HepG2 (cell line): ENCODE measurements around the gene ZNRF3. TPM values are rescaled to one million over a fixed set of nuclear protein-coding genes. Genes with fewer than 3 reads are reported as not detected.
A peak's percentile ranks its signal among the peaks of the same experiment; 100 is the strongest.

Source experiments
- ARNT2 ChIP-seq: sonication (generic); formaldehyde crosslinking; IDR thresholded peaks from 2 replicates; pipeline ENCODE4 v1.8.0; 2022; ENCODE audit warnings: mild to moderate bottlenecking, low read depth, missing genetic modification reagents, moderate library complexity
- CC2D1A ChIP-seq: sonication (generic); formaldehyde crosslinking; IDR thresholded peaks from 2 replicates; pipeline ENCODE4 v1.8.1; 2023; ENCODE audit warnings: mild to moderate bottlenecking, missing genetic modification reagents
- DNMT3B ChIP-seq: conservative IDR thresholded peaks from 2 replicates; pipeline ENCODE4 v1.6.1; 2016; ENCODE audit warnings: missing biosample characterization, control low read depth
- GABPA ChIP-seq, 2 experiments: IDR thresholded peaks; 2 replicates each; pipeline ENCODE4 v1.6.1; 2011 to 2016; ENCODE audit warnings: low read depth in 2 of 2, low read length in 1 of 2, missing biosample characterization in 1 of 2, missing genetic modification characterization in 1 of 2
- HDAC2 ChIP-seq: sonication (generic); formaldehyde crosslinking; IDR thresholded peaks from 2 replicates; pipeline ENCODE4 v1.4.0; 2020; ENCODE audit warnings: missing genetic modification reagents
- IKZF4 ChIP-seq: sonication (generic); formaldehyde crosslinking; IDR thresholded peaks from 2 replicates; pipeline ENCODE4 v1.5.1; 2020; ENCODE audit warnings: borderline replicate concordance, mild to moderate bottlenecking, low read depth, missing genetic modification reagents; ENCODE audit errors: not compliant biosample characterization
- KDM5B ChIP-seq: sonication (generic); formaldehyde crosslinking; IDR thresholded peaks from 2 replicates; pipeline ENCODE4 v1.4.0; 2020; ENCODE audit warnings: missing genetic modification reagents, mild to moderate bottlenecking, borderline replicate concordance
- KMT2B ChIP-seq: IDR thresholded peaks from 2 replicates; pipeline ENCODE4 v1.6.1; 2016; ENCODE audit warnings: missing genetic modification reagents, missing compliant biosample characterization
- PCBP1 ChIP-seq: fragments of 200-400 bp; formaldehyde crosslinking; IDR thresholded peaks from 2 replicates; pipeline ENCODE4 v1.6.1; 2017; ENCODE audit warnings: mild to moderate bottlenecking, low read depth, low read length, borderline replicate concordance
- RELA ChIP-seq: sonication (generic); formaldehyde crosslinking; IDR thresholded peaks from 2 replicates; pipeline ENCODE4 v1.4.0; 2020; ENCODE audit warnings: missing genetic modification reagents
- RXRA ChIP-seq: sonication (generic); formaldehyde crosslinking; IDR thresholded peaks from 2 replicates; pipeline ENCODE4 v1.5.1; 2020; ENCODE audit warnings: missing genetic modification reagents
- SMAD1 ChIP-seq: sonication (generic); formaldehyde crosslinking; IDR thresholded peaks from 2 replicates; pipeline ENCODE4 v1.4.0; 2020; ENCODE audit warnings: missing genetic modification reagents, low read depth, mild to moderate bottlenecking, borderline replicate concordance
- TBX2 ChIP-seq: sonication (generic); formaldehyde crosslinking; IDR thresholded peaks from 2 replicates; pipeline ENCODE4 v1.5.0; 2020; ENCODE audit warnings: missing genetic modification reagents, mild to moderate bottlenecking, borderline replicate concordance
- ZBTB20 ChIP-seq: sonication (generic); formaldehyde crosslinking; IDR thresholded peaks from 2 replicates; pipeline ENCODE4 v1.8.1; 2023; ENCODE audit warnings: missing genetic modification reagents, low read depth, mild to moderate bottlenecking, borderline replicate concordance
- ZKSCAN1 ChIP-seq: fragments of 150-350 bp; IDR thresholded peaks from 2 replicates; pipeline ENCODE4 v1.6.1; 2014; ENCODE audit warnings: low read length
- ZMYM4 ChIP-seq: sonication (generic); formaldehyde crosslinking; IDR thresholded peaks from 2 replicates; pipeline ENCODE4 v1.8.1; 2023; ENCODE audit warnings: mild to moderate bottlenecking, missing genetic modification reagents
- ZNF382 ChIP-seq: sonication (generic); formaldehyde crosslinking; IDR thresholded peaks from 2 replicates; pipeline ENCODE4 v1.5.0; 2020; ENCODE audit warnings: missing genetic modification reagents, mild to moderate bottlenecking, borderline replicate concordance
- ZNF496 ChIP-seq: sonication (generic); formaldehyde crosslinking; IDR thresholded peaks from 2 replicates; pipeline ENCODE4 v1.8.1; 2023; ENCODE audit warnings: mild to moderate bottlenecking, moderate library complexity, missing genetic modification reagents; ENCODE audit not compliant: insufficient replicate concordance
- ZNF747 ChIP-seq: sonication (generic); formaldehyde crosslinking; IDR thresholded peaks from 2 replicates; pipeline ENCODE4 v1.8.1; 2023; ENCODE audit warnings: missing genetic modification reagents, mild to moderate bottlenecking, borderline replicate concordance
- ZNF792 ChIP-seq: IDR thresholded peaks from 2 replicates; pipeline ENCODE4 v1.6.1; 2016
- ZNF816 ChIP-seq: sonication (generic); formaldehyde crosslinking; IDR thresholded peaks from 2 replicates; pipeline ENCODE4 v1.8.0; 2022; ENCODE audit warnings: missing genetic modification reagents, mild to moderate bottlenecking, borderline replicate concordance
- ZNF850 ChIP-seq: sonication (generic); formaldehyde crosslinking; conservative IDR thresholded peaks from 2 replicates; pipeline ENCODE4 v1.9.0; 2021; ENCODE audit warnings: mild to moderate bottlenecking, missing genetic modification reagents
- ZSCAN31 ChIP-seq: sonication (generic); formaldehyde crosslinking; IDR thresholded peaks from 2 replicates; pipeline ENCODE4 v1.5.0; 2020; ENCODE audit warnings: low read depth, mild to moderate bottlenecking, missing genetic modification reagents
- polyA plus RNA-seq, 8 experiments: library from polyadenylated mRNA; depleted of rRNA in 3 of 8; stranded (reverse) in 7 of 8; unstranded in 1 of 8; fragments of >200 nt; fragmentation: Illumina TruSeq in 4 of 8; extraction: Trizol in 4 of 8; gene quantifications; 2 replicates each; pipeline versions ENCODE4 v1.2.1 to v1.2.3, GENCODE V29; 2011 to 2016; ENCODE audit warnings: low read depth in 4 of 8, missing spikeins in 1 of 8, mixed read lengths in 1 of 8; ENCODE audit not compliant: insufficient read depth in 1 of 8
- total RNA-seq, 5 experiments: library from RNA; depleted of rRNA; stranded (reverse); fragments of >200 nt; fragmentation: Illumina TruSeq; extraction: Trizol; gene quantifications; 2 replicates each; pipeline ENCODE4 v1.2.3, GENCODE V29; 2016; ENCODE audit warnings: low read depth in 1 of 5
- TF ChIP-seq, protein P1 (sequence below): IDR thresholded peaks from 2 replicates; pipeline ENCODE4 v1.6.1; 2016; ENCODE audit warnings: low read depth, borderline replicate concordance
- TF ChIP-seq, protein P2 (sequence below): sonication (generic); formaldehyde crosslinking; IDR thresholded peaks from 2 replicates; pipeline ENCODE4 v1.5.0; 2020; ENCODE audit warnings: mild to moderate bottlenecking, missing genetic modification reagents, borderline replicate concordance
- TF ChIP-seq, protein P3 (sequence below): IDR thresholded peaks from 2 replicates; pipeline ENCODE4 v1.6.1; 2016; ENCODE audit warnings: low read depth

ZNRF3 gene
- total and polyA plus RNA-seq, 2 of the 13 experiments (the other 11 are each of a cell fraction or from before 2014, with no cell fraction given) = 20.3 to 36.7 TPM

DNA sequence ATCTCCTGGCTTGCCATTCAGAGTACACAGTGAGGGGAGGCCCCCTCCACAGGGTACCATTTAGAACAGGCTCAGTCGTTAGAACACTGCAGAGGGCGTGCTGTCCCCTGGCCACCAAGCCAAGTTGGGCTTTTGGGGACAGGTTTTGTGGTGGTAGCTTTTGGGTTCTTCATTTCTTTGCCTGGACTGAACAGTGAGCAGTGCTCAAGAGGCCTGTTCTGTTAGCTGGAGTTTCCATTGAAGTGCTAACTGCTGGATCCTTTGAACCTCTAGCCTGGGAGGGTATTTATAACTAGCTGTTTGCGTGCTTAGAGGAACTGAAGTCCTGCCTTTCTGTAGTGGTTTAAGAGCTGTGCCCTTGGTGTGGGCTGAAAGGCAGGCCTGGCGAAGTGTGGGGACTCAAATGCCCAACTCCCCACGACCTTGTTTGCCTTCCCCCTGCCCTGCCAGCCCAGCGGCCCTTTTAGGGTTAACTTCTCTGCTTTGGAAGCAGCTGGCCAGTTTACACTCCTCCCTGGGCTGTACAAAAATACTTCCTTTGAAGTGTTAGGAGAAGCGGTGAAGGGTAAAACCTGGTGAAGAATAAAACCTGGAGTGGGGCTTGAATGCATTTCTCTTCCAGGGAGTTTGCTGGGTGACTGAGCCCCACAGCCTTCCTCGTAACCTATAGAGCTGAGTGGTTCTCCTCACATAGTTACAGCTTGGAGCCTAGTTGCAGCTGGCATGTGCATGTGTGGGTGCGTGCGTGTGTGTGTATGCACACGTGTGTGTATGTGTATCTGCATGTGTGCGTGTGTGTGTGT, 34.6 kb downstream of the ZNRF3 start (continued):
- TF ChIP-seq ZNF496 (CRISPR knock-in tag) = no peak
- no peak for TF ChIP-seq ZNF850 (CRISPR knock-in tag)
- TF ChIP-seq, protein P1, sequence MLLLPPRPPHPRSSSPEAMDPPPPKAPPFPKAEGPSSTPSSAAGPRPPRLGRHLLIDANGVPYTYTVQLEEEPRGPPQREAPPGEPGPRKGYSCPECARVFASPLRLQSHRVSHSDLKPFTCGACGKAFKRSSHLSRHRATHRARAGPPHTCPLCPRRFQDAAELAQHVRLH (CRISPR knock-in tag) = 0 out of 2 replicates have a peak, but pooled peaks have one; percentile 21
- no peak for TF ChIP-seq GABPA (IDR thresholded peaks at IDR 0.05; ENCODE audit: low read depth, low read length)
- peak; percentile 26; the same call in 1 of the 2 replicates for TF ChIP-seq GABPA (CRISPR knock-in tag; IDR thresholded peaks at IDR 0.05; ENCODE audit: low read depth)
- 0 out of 2 replicates have a peak, but pooled peaks have one; percentile 19 for TF ChIP-seq ZKSCAN1
- no peak for TF ChIP-seq DNMT3B (CRISPR knock-in tag)
- TF ChIP-seq, protein P2, sequence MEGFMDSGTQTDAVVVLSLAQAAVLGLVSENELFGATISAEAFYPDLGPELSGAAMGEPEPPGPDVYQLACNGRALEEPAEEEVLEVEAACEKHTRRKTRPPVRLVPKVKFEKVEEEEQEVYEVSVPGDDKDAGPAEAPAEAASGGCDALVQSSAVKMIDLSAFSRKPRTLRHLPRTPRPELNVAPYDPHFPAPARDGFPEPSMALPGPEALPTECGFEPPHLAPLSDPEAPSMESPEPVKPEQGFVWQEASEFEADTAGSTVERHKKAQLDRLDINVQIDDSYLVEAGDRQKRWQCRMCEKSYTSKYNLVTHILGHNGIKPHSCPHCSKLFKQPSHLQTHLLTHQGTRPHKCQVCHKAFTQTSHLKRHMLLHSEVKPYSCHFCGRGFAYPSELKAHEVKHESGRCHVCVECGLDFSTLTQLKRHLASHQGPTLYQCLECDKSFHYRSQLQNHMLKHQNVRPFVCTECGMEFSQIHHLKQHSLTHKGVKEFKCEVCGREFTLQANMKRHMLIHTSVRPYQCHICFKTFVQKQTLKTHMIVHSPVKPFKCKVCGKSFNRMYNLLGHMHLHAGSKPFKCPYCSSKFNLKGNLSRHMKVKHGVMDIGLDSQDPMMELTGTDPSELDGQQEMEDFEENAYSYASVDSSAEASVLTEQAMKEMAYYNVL (CRISPR knock-in tag) = peak; percentile 85
- peak; percentile 56 for TF ChIP-seq KMT2B
- 0 out of 2 replicates have a peak, but pooled peaks have one; percentile 56 for TF ChIP-seq ZSCAN31
- TF ChIP-seq ZMYM4 = peak; percentile 61
- peak; percentile 95 for TF ChIP-seq TBX2 (CRISPR knock-in tag)
- no peak for TF ChIP-seq ZBTB20 (CRISPR knock-in tag)
- TF ChIP-seq CC2D1A (CRISPR knock-in tag) = no peak
- TF ChIP-seq ZNF747 (CRISPR knock-in tag) = no peak; the same call in 1 of the 2 replicates
- no peak for TF ChIP-seq PCBP1
- TF ChIP-seq SMAD1 (CRISPR knock-in tag) = peak; percentile 65; the same call in 1 of the 2 replicates
- TF ChIP-seq ARNT2 (CRISPR knock-in tag) = peak; percentile 62
- TF ChIP-seq ZNF792 (CRISPR knock-in tag) = 0 out of 2 replicates have a peak, but pooled peaks have one; percentile 17
- TF ChIP-seq RELA (CRISPR knock-in tag) = no peak
- TF ChIP-seq KDM5B (CRISPR knock-in tag) = no peak; the same call in 1 of the 2 replicates
- TF ChIP-seq ZNF382 (CRISPR knock-in tag) = no peak
- TF ChIP-seq HDAC2 (CRISPR knock-in tag) = peak; percentile 79
- peak; percentile 53; the same call in 1 of the 2 replicates for TF ChIP-seq ZNF816 (CRISPR knock-in tag)
- TF ChIP-seq, protein P3, sequence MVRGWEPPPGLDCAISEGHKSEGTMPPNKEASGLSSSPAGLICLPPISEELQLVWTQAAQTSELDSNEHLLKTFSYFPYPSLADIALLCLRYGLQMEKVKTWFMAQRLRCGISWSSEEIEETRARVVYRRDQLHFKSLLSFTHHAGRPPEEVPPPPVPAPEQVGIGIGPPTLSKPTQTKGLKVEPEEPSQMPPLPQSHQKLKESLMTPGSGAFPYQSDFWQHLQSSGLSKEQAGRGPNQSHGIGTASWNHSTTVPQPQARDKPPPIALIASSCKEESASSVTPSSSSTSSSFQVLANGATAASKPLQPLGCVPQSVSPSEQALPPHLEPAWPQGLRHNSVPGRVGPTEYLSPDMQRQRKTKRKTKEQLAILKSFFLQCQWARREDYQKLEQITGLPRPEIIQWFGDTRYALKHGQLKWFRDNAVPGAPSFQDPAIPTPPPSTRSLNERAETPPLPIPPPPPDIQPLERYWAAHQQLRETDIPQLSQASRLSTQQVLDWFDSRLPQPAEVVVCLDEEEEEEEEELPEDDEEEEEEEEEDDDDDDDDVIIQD (CRISPR knock-in tag) = peak; percentile 43; the same call in 1 of the 2 replicates
- peak; percentile 63; the same call in 1 of the 2 replicates for TF ChIP-seq RXRA (CRISPR knock-in tag)
- no peak for TF ChIP-seq IKZF4 (CRISPR knock-in tag)
